Heart left ventricle (tissue), 16 donors: ENCODE measurements around the gene BHLHE40. TPM values are rescaled to one million over a fixed set of nuclear protein-coding genes. Genes with fewer than 3 reads are reported as not detected.

Source experiments
- ATAC-seq, 4 donors: fragments of 200-7000 bp; cut with Tn5 transposase; one replicate each; pipeline ENCODE4 v1.9.1; 2020 to 2022; ENCODE audit warnings: moderate library complexity in 4 of 4, mild to moderate bottlenecking in 3 of 4, moderate number of reproducible peaks in 1 of 4
- DNase-seq, 5 donors: peaks; one replicate each; pipeline ENCODE4 v3.0.0-alpha.2; 2020
- H3K27ac ChIP-seq, 12 donors: fragments of 200-600 bp; sonication (generic) in 4 of 12; one replicate each; pipeline versions ENCODE4 v1.5.0 to v1.8.0; 2016 to 2022; ENCODE audit warnings: mild to moderate bottlenecking in 2 of 12
- H3K27me3 ChIP-seq, 9 donors: fragments of 200-600 bp; sonication (generic) in 2 of 9; one replicate each; pipeline versions ENCODE4 v1.5.1 to v1.8.0; 2016 to 2022; ENCODE audit warnings: mild to moderate bottlenecking in 3 of 9
- H3K36me3 ChIP-seq, 9 donors: fragments of 200-600 bp; sonication (generic) in 2 of 9; one replicate each; pipeline versions ENCODE4 v1.5.0 to v1.8.0; 2018 to 2022; ENCODE audit warnings: mild to moderate bottlenecking in 2 of 9
- H3K4me1 ChIP-seq, 12 donors: fragments of 200-600 bp; sonication (generic) in 4 of 12; one replicate each; pipeline versions ENCODE4 v1.5.0 to v1.8.0; 2016 to 2022; ENCODE audit warnings: mild to moderate bottlenecking in 3 of 12
- H3K4me3 ChIP-seq, 12 donors: fragments of 200-600 bp; sonication (generic) in 4 of 12; one replicate each; pipeline versions ENCODE4 v1.5.0 to v1.8.0; 2017 to 2022; ENCODE audit warnings: mild to moderate bottlenecking in 9 of 12, moderate library complexity in 4 of 12
- H3K9me3 ChIP-seq, 12 donors: fragments of 200-600 bp; sonication (generic) in 4 of 12; one replicate each; pipeline versions ENCODE4 v1.5.0 to v1.8.0; 2016 to 2022; ENCODE audit warnings: mild to moderate bottlenecking in 1 of 12
- CTCF ChIP-seq, 12 donors: fragments of 200-600 bp; sonication (generic) in 4 of 12; IDR thresholded peaks; one replicate each; pipeline versions ENCODE4 v1.5.0 to v1.8.0; 2018 to 2022; ENCODE audit warnings: antibody characterized with exemption in 12 of 12, mild to moderate bottlenecking in 5 of 12
- POLR2A ChIP-seq, 2 donors: fragments of 450-650 bp; IDR thresholded peaks; one replicate each; pipeline ENCODE4 v1.6.1; 2017; ENCODE audit warnings: antibody characterized with exemption in 2 of 2, mild to moderate bottlenecking in 2 of 2, moderate library complexity in 2 of 2
- WGBS, 4 donors: extraction: QIAGEN DNeasy Blood & Tissue Kit in 2 of 4; methylation state at CpG; one replicate each; pipeline versions ENCODE4 v1.1.5 to v1.1.7; 2013 to 2018; 5-methylcytosine and 5-hydroxymethylcytosine counted together
- intact Hi-C, 10 donors: fragments of 100-400 bp; cut with DNase I; formaldehyde crosslinking; loops; one replicate each; pipeline versions ENCODE4 v1.11.1 to v1.14.2; 2022
- polyA plus RNA-seq, 2 donors: library from polyadenylated mRNA; stranded (reverse); fragments of 200-250 nt; gene quantifications; one replicate each; pipeline ENCODE4 v1.2.3, GENCODE V29; 2013
- total RNA-seq, 9 donors: library from RNA; depleted of rRNA in 2 of 9; stranded (reverse); fragments of >200 nt in 2 of 9; fragmentation: NEBNext Ultra II Directional in 3 of 9; extraction: Animal tissue kit (Norgen Biotek cat#: 25700) in 3 of 9; gene quantifications; one replicate each; pipeline versions ENCODE4 v1.1.0 to v1.2.4, GENCODE V29; 2016 to 2023
- donor health status: ischemic (EF 13 %, LVEDD 7.1; RV severe dilation, severe dysfunction).
- donor health status: healthy with polysubstance abuse.
- donor health status: DM: no; HTN: yes; CAD: no.
- donor health status: DM: no; HTN: no; CAD: no.
- donor health status: ischemic (EF 25% LVEDD 6.9; RV normal size, moderate dysfunction).
- donor health status: ischemic (EF 25% LVEDD 5.7; RV mildly dilated, moderate dysfunction).
- donor health status: healthy.
- donor health status: DM: yes; HTN: yes; CAD: no.
- donor health status: ischemic (EF 35%, LVEDD 5.7; RV mildly dilated, moderate dysfunction).
- donor health status: nonischemic (EF 11% LVEDD 7.7; RV severe dilation, severe dysfunction).
- donor health status: DM: yes; HTN: yes; CAD: no.
- donor health status: PGD.
- donor health status: ischemic (EF 29% LVEDD 5.4; RV normal size, mild dysfunction).
- donor health status: nonischemic (EF 23%, LVEDD 6.1; RV moderate dilation, normal function).

Gene BHLHE40
- total and polyA plus RNA-seq, 11 donors, result 8.5 to 109 (median 33.8) TPM

DNA sequence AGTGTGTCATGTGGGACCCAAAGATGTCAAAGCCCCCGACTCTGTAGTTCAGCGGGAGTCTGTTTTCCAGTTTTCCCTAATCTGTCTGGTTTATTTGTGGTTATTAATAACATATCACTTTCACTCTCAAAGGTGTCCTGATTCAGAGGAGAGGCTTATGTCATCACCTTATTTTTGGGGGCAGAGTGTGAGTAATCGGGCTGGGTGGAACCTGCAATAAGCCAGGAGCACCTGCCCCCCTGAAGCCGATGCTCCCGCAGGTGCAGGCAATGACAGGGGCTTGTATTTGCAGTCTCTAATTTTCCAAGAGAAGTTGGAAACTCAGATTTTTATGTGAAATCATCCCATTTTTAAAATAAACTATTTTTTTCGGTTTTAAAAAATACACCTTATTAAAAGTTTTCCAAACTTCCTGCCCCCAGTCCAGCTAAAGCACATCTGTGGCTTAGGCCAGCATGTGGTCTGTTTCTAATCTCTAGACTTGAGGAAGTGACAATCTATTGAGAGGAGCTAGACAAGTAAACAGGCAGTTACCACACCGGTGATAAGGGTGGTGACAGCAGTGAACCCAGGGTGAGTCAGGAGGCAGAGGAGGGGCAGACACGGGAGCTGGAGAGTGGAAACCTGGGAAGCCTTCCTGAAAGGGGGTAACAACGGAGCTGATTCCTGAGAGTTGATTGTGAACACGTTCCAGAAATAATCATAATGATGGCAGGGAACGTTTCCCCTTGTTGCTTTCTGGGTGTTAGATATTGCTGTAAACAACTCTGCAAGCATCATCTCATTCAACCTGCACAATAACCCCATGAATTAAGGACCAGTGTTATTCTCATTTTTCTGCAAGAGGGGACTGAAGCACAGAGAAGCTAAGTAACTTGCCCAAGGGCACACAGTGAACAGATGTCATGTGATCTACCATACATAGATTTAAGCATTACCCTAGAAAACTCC, 37.2 kb downstream of the BHLHE40 start:
- H3K36me3 ChIP-seq, result no peaks in the 10 kb centered on the region
- ATAC-seq, result peak; percentile 39 to 80 (median 76)
- WGBS, 4 donors, result 43 to 51% (median 46%) methylated on average over 11 of the region's 11 CpGs
- H3K9me3 ChIP-seq, result no peaks in the 10 kb centered on the region
- intact Hi-C loops, result loop anchor here in 1 of 10 donors (2.0 kb wide), 1 partner anchor 30 kb away; no protein-coding TSS in a partner anchor
- peak in 3 of 5 donors; percentile 50 to 80 (median 54) for DNase-seq
- H3K27ac ChIP-seq, result peak overlapping the region in 8 of 12 donors; percentile 4 to 85 (median 66)
- H3K4me1 ChIP-seq, result peaks cover 6 to 71% (median 35%) of the 10 kb centered on the region in 12 donors
- TF ChIP-seq POLR2A (IDR thresholded peaks at IDR 0.05), result no peak
- H3K27me3 ChIP-seq, result no peaks in the 10 kb centered on the region
- no peak overlapping the region for H3K4me3 ChIP-seq

GRCh38 chr3:5017925-5018531, 38.8 kb downstream of the BHLHE40 start:
- Histone ChIP-seq H3K9me3 (no peaks in the 10 kb centered on the region), H3K27ac (peak overlapping the region; percentile 56 to 85 (median 69)), H3K4me3 (no peak overlapping the region), H3K27me3 (no peaks in the 10 kb centered on the region), H3K36me3 (no peaks in the 10 kb centered on the region), H3K4me1 (peaks cover 6 to 64% (median 31%) of the 10 kb centered on the region in 12 donors)
- peak; percentile 61 to 86 (median 68) for DNase-seq
- 39 to 68% (median 49%) methylated on average over 7 to 8 of the region's 8 CpGs for WGBS, 4 donors
- intact Hi-C loops, result loop anchor here in 1 of 10 donors (2.0 kb wide), 1 partner anchor 31 kb away; no protein-coding TSS in a partner anchor
- ATAC-seq, result peak; percentile 38 to 86 (median 80)
- no peak for TF ChIP-seq CTCF (IDR thresholded peaks at IDR 0.05)
- no peak for TF ChIP-seq POLR2A (IDR thresholded peaks at IDR 0.05)

DNA sequence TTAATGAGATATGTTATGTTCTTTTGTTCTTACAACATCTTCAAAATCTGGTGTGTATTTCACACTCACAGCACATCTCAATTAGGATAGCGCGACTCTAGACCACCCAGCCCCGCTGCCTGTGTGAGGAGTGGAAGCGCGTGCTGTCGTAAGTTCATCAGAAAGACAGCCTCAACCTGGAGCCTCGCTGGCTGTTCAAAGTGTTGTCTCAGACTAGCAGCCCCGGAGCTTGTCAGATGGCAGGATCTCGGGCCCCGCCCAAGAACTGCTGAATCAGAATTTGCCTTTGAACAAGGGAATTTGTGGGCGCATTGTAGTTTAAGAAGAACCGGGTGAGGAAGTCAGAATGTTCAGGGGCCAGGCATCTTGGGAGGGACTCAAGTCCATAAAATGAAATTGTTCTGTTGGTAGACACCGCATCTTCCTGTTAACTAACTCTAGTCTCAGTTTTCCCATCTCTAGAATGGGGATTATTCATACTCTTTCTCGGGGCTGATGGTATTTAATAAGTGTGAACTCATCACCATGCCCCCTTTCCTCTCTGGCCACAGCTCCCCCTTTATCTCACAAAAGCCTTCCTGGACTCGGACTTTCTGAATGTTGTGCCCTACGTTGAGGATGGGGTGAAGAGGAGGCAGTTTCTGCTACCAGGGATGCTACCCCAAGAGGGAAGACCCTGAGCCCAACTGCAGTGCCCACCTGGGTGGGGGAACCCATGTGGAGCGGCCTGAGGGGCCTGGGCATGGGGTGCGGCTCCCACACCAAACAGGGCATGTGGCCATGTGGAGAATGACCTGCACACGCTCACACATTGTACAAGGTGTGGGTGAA, 40.4 kb downstream of the BHLHE40 start:
- H3K27ac ChIP-seq, result peak overlapping the region in 1 of 12 donors; percentile 77
- no peaks in the 10 kb centered on the region for H3K36me3 ChIP-seq
- no peaks in the 10 kb centered on the region for H3K9me3 ChIP-seq
- ATAC-seq (no peak), DNase-seq (no peak)
- TF ChIP-seq CTCF (IDR thresholded peaks at IDR 0.05) (no peak), POLR2A (IDR thresholded peaks at IDR 0.05) (no peak)
- intact Hi-C loops, result loop anchor here in 1 of 10 donors (5.0 kb wide), 1 partner anchor 297 kb away; no protein-coding TSS in a partner anchor
- no peak overlapping the region for H3K4me3 ChIP-seq
- WGBS, 4 donors, result 88 to 97% (median 94%) methylated on average over 19 of the region's 19 CpGs
- peaks cover 6 to 56% (median 29%) of the 10 kb centered on the region in 12 donors for H3K4me1 ChIP-seq
- H3K27me3 ChIP-seq, result no peaks in the 10 kb centered on the region

DNA sequence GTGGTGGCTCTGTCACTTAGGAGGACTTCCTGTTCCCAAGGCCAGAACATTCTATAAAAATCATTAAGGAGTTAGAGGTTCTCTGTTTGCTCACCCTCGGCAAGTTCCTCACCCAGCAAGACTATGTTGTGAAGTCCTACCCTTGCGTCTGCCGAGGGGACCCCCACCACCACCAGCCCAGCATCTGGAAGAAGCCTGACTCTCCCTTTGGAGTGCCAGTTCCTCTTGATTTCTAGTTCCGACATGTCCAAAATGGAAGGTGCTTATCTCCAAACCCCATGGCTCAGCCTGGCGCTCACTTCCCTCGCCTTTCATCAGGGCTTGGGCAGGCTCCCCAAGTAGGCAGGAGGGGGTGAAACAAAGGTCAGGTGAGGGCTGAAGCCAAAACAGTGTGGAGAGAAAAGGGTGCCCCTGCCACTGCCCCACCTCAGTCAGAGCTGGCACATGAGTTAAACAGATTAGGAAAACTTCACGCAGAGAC, 41.0 kb downstream of the BHLHE40 start:
- no peaks in the 10 kb centered on the region for H3K36me3 ChIP-seq
- no peaks in the 10 kb centered on the region for H3K27me3 ChIP-seq
- no peaks in the 10 kb centered on the region for H3K9me3 ChIP-seq
- intact Hi-C loops, result loop anchor here in 1 of 10 donors (5.0 kb wide), 1 partner anchor 298 kb away; no protein-coding TSS in a partner anchor
- TF ChIP-seq POLR2A (IDR thresholded peaks at IDR 0.05) (no peak), CTCF (IDR thresholded peaks at IDR 0.05) (no peak)
- H3K4me3 ChIP-seq, result no peak overlapping the region
- no peak for ATAC-seq
- H3K27ac ChIP-seq, result peak overlapping the region in 1 of 12 donors; percentile 77
- no peak for DNase-seq
- H3K4me1 ChIP-seq, result peaks cover 6 to 56% (median 29%) of the 10 kb centered on the region in 12 donors
- 69 to 93% (median 85%) methylated on average over 7 of the region's 7 CpGs for WGBS, 4 donors
